SK-N-MC (cell line): ENCODE results near the gene OCEL1.
A peak's percentile ranks its signal among the peaks of the same experiment; 100 is the strongest.

Source experiments
- DNase-seq: peaks from one replicate; pipeline ENCODE4 v3.0.0-alpha.2; 2011; ENCODE audit warnings: low read depth, low spot score
- H3K27ac ChIP-seq: fragments of 200-600 bp; sonication (generic); 2 replicates; pipeline ENCODE4 v1.5.1; 2016; ENCODE audit warnings: mixed run types
- H3K36me3 ChIP-seq: fragments of 200-600 bp; sonication (generic); 2 replicates; pipeline ENCODE4 v1.6.1; 2017; ENCODE audit warnings: antibody characterized with exemption, low read length, mixed read lengths; ENCODE audit not compliant: insufficient read depth
- H3K4me3 ChIP-seq: fragments of 200-600 bp; sonication (generic); 2 replicates; pipeline ENCODE4 v1.5.1; 2016
- H3K9ac ChIP-seq: fragments of 200-600 bp; sonication (generic); 2 replicates; pipeline ENCODE4 v1.8.0; 2017; ENCODE audit warnings: mixed run types, mixed read lengths; ENCODE audit not compliant: insufficient read length
- H3K9me3 ChIP-seq: fragments of 200-600 bp; sonication (generic); 2 replicates; pipeline ENCODE4 v1.6.1; 2017; ENCODE audit warnings: low read depth, mild to moderate bottlenecking, antibody characterized with exemption, low read length, moderate library complexity, mixed read lengths
- EZH2 ChIP-seq: fragments of 200-600 bp; sonication (generic); IDR thresholded peaks from one replicate; pipeline ENCODE4 v1.6.1; 2017; ENCODE audit warnings: antibody characterized with exemption
- FOXP2 ChIP-seq: optimal IDR thresholded peaks from 2 replicates; pipeline ENCODE3; 2011; ENCODE audit warnings: mild to moderate bottlenecking, moderate library complexity; ENCODE audit not compliant: insufficient read depth; ENCODE audit errors: extremely low read length, control extremely low read depth
- POLR2AphosphoS5 ChIP-seq: IDR thresholded peaks from 2 replicates; pipeline ENCODE4 v1.6.1; 2012; ENCODE audit warnings: mild to moderate bottlenecking, low read depth, low read length, borderline replicate concordance

Gene OCEL1

DNA sequence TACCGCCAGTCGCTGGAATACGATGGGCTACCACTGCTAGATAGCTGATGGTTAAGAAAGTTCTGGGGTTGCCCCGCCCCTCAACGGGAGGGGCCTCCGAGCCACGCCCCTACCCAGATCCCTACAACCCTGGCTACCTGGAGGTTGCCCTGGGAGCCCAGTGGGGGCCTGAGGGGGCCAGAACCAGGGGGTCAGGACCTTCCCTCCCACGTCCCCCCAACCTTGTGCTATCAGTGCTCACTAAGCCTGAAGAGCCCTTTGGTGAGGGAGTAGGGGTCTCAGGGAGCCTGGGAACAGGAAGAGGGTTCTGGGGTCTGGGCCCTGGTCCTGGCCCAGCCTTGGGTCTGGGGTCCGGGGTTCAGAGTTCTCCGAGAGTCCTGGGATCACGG lies 8.9 kb downstream of the OCEL1 start:
- Histone ChIP-seq H3K27ac (no peak overlapping the region), H3K9ac (peak overlapping the region; percentile 62), H3K4me3 (peak overlapping the region; percentile 79), H3K9me3 (no peaks in the 10 kb centered on the region), H3K36me3 (peaks cover 5% of the 10 kb centered on the region; the same call in 1 of the 2 replicates)
- DNase-seq = no peak
- TF ChIP-seq EZH2 = no peak

DNA sequence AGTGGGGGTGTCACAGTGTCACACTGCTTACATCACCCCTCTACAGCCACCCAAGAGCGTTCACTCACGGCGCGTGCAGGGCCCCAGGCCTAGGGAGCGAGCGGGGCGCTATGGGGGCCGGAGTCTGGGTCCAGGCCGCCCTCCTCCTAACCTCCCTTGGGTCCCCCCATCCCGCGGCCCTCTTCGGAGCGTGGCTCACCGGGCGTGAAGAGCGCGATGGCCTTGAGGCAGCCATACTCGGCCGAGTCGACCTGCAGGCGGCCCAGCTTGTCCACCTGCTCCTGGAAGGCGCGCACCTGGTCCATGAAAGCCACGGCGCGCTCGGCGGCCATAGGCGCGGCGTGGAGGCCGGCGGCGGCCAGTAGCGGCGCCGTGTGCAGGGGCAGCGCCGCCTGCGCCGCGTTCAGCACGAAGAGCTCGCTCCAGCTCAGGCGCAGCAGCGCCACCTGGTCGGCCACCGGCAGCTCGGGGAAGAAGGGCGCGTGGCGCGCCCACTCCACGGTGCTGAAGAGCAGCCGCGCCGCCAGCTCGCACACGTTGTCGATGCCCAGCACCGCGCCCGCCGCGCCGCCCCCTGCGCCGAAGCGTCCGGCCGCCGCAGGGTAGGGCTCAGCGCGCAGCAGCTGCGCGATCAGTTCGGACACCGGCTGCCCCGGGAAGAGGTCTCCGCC lies 9.4 kb downstream of the OCEL1 start:
- Histone ChIP-seq H3K9me3 (no peaks in the 10 kb centered on the region), H3K36me3 (peaks cover 5% of the 10 kb centered on the region; the same call in 1 of the 2 replicates), H3K9ac (peak overlapping the region; percentile 62), H3K4me3 (peak overlapping the region; percentile 79), H3K27ac (no peak overlapping the region)
- TF ChIP-seq FOXP2 (no peak), POLR2AphosphoS5 (no peak), EZH2 (no peak)
- no peak for DNase-seq

DNA sequence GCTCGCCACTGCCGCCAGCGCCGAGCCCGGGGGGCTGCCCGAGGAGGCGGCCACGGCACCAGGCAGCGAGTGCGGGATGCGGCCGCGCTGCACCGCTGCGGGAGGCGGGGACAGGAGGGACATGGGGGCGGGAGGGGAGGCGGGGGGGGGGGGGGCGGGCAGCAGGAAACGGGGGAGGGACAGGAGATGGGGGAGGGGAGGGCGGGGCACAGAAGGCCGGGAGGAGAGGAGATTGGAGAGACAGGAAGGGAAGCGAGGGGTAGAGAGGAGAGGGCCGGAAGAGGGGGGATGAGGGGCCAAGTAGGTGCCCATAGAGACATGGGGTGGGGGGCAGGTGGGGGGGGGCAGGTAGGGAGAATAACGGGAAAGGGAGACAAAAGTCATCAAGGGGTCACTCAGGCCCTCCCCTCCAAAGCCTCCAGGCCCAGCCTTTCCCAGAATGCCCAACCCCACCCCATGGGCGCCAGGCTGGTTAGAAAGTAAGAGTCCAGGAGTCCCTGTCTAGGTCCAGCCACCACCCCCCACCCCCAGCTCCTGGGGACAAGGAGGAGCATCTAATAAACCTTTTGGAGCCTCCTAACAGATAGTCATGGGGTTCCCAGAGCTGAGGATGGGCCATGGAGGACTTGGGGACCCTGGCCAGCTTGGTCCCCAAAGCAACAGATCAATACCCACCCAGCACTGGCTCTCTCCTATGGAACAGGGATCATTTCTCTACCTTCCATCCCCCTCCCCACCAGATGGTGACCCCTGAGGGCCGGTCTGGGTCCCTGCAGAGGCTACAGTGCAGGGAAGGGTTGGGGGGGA lies 10.1 kb downstream of the OCEL1 start:
- no peak for TF ChIP-seq FOXP2
- no peak for TF ChIP-seq POLR2AphosphoS5
- no peak for TF ChIP-seq EZH2
- Histone ChIP-seq H3K9me3 (no peaks in the 10 kb centered on the region), H3K4me3 (peak overlapping the region; percentile 79), H3K36me3 (peaks cover 5% of the 10 kb centered on the region; the same call in 1 of the 2 replicates), H3K9ac (peak overlapping the region; percentile 55), H3K27ac (no peak overlapping the region)
- no peak for DNase-seq

DNA sequence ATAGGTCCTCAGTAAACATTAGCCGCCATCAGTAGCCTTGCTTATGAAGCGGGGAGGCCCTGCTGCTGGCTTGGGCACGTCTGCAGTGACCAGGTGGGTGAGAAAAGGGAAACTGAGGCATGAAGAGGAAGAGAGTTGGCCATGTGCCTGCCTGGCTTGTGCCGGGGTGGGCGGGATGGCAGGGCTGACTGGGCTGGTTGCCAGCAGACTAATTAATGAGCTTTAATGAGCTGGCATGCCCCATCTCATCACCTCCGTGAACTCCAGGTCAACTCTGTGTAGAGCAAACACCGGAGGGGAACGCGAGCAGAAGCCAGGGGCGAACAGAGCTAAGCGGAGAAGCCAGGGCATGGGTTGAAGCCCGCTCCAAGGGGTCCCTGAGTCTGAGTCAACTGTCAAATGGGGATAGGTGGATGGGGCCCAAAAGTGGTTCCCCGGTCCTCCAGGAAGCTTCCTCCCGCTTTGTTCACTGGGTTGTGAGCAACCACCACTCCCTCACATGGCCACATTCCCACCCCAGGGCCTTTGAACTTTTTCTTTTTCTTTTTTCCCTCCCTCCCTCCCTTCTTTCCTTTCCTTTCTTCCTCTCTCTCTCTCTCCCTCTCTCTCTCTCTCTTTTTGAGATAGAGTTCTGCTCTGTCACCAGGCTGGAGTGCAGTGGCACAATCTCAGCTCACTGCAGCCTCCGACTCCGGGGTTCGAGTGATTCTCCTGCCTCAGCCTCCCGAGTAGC lies 11.0 kb downstream of the OCEL1 start:
- DNase-seq = no peak
- H3K9ac ChIP-seq = no peak overlapping the region
- no peak overlapping the region for H3K27ac ChIP-seq
- TF ChIP-seq EZH2 = no peak
- TF ChIP-seq FOXP2 = no peak
- TF ChIP-seq POLR2AphosphoS5 = no peak
- peaks cover 2% of the 10 kb centered on the region; the same call in 1 of the 2 replicates for H3K36me3 ChIP-seq
- H3K4me3 ChIP-seq = no peak overlapping the region
- H3K9me3 ChIP-seq = no peaks in the 10 kb centered on the region

DNA sequence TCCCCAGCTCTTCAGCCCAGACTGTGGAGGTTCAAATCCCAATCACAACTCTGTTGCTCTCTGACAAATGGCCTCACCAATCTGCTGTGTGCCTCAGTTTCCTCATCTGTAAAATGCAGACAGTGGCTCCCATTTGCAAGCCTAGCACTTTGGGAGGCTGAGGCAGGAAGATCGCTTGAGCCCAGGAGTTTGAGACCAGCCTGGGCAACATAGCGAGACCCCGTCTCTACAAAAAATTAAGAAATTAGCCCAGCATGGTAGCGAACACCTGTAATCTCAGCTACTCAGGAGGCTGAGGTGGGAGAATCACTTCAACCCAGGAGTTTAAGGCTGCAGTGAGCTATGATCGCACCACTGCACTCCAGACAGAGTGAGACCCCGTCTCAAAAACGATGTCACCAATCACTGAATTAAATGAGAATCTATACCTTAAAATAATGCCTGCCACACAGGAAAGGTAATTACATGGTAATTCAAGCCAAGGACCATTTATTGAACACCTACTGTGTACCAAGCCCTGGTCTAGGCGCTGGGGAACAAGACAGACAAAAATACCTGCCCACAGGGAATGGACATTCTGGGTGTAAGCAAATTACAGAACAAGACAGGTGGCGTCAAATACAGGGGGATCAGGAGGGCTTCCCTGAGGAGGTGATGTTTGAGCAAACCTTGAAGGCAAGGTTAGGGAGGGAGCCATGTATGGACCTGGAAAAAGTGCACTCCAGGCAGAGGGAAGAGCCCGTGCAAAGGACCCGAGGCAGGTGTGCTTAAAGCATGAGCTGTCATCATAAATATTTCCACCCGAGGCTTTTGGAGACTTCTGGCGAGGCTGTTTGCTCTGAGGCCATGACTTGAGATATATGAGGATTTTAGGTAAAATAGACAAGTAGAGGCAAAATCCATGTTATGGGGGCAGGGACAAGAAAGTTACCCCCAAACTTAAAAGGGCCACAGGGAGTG lies 12.0 kb downstream of the OCEL1 start:
- Histone ChIP-seq H3K27ac (no peak overlapping the region), H3K9ac (no peak overlapping the region), H3K9me3 (no peaks in the 10 kb centered on the region), H3K4me3 (no peak overlapping the region), H3K36me3 (no peaks in the 10 kb centered on the region)
- TF ChIP-seq POLR2AphosphoS5 (no peak), FOXP2 (no peak), EZH2 (no peak)
- no peak for DNase-seq

DNA sequence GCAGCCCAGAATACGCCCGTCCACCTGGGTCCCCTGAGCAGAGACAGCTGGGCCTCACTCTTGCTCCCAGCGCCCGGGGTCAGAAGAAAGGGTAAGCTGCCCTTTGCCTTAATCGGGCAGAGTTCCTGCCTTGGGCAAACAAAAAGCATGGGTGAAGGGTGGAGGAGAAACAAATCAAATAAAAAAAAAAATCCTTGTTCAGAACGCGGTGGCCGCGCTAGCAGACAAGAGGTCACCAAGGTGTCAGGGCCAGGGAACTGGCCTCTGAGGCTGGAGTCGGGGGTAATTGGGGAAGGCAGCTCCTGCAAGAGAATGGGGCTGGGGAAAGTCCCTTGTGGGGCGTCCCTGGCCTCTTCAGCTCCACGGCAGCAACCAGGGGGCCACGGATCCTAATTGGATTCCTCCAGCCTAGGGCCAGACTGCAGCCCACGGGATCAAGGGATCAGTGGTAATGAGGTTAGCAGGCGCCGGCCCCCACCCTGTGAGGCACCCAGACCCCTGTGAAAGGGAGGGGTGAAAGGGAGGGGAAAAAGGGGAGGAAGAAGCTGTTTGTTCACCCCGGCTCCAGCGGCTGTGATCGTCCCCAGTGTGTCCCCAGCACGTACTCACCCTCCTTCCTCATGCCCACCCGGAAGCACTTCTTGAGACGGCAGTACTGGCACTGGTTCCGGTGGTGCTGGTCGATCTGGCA lies 14.2 kb downstream of the OCEL1 start:
- TF ChIP-seq POLR2AphosphoS5 = no peak
- TF ChIP-seq EZH2 = no peak
- no peak for TF ChIP-seq FOXP2
- no peak overlapping the region for H3K9ac ChIP-seq
- DNase-seq = no peak

DNA sequence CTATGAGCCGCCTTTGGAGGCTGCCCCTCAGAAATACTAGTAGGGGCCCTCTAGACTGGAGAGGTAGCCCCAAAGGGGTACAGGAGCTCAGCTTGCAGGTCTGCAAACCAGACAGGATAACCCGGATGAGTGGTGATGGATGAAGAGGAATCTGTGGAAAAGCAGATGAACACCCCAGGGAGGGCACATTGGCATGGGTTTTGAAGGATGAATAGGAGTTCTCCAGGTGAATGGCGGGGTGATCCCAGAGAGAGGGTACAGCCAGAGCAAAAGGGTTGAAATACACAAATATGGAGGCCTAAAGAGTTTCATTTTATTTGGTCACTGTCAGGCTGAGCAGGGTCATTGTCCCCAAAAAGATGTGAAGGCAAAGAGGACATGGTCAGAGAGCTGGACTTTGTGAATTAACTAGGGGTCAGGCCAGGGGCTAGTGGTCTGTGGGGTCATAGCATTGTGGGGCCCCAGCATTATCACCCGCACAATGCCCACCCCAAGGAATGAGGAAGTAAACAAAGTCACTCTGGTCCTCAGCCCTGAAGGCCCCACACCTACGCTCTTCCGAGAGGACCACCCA lies 14.9 kb downstream of the OCEL1 start:
- H3K36me3 ChIP-seq = no peaks in the 10 kb centered on the region
- no peak overlapping the region for H3K27ac ChIP-seq
- TF ChIP-seq FOXP2 (no peak), POLR2AphosphoS5 (no peak), EZH2 (no peak)
- H3K4me3 ChIP-seq = no peak overlapping the region
- no peak for DNase-seq
- H3K9me3 ChIP-seq = no peaks in the 10 kb centered on the region
- no peak overlapping the region for H3K9ac ChIP-seq

More for the DNA sequence above, 14.2 kb downstream of the OCEL1 start:
- no peak overlapping the region for H3K27ac ChIP-seq
- no peaks in the 10 kb centered on the region for H3K36me3 ChIP-seq
- no peak overlapping the region for H3K4me3 ChIP-seq
- no peaks in the 10 kb centered on the region for H3K9me3 ChIP-seq
